HEK293 (cell line): ENCODE measurements around the gene PMS1.

ENCODE experiments used
- GLIS2 ChIP-seq: fragments of 450-650 bp; formaldehyde crosslinking; IDR thresholded peaks from 2 replicates; pipeline ENCODE4 v1.5.1; 2016; ENCODE audit warnings: missing biosample characterization, missing genetic modification characterization
- KLF7 ChIP-seq: fragments of 450-650 bp; formaldehyde crosslinking; IDR thresholded peaks from 2 replicates; pipeline ENCODE4 v1.5.1; 2016; ENCODE audit warnings: missing biosample characterization, missing genetic modification characterization, borderline replicate concordance
- ZBTB8A ChIP-seq: fragments of 450-650 bp; formaldehyde crosslinking; IDR thresholded peaks from 2 replicates; pipeline ENCODE4 v1.5.1; 2016; ENCODE audit warnings: missing biosample characterization, missing genetic modification characterization
- ZFP3 ChIP-seq: fragments of 450-650 bp; formaldehyde crosslinking; IDR thresholded peaks from 2 replicates; pipeline ENCODE4 v1.5.1; 2016; ENCODE audit warnings: low read depth, missing biosample characterization, missing genetic modification characterization
- ZNF114 ChIP-seq: fragments of 450-650 bp; formaldehyde crosslinking; IDR thresholded peaks from 2 replicates; pipeline ENCODE4 v1.5.0; 2017; ENCODE audit warnings: missing biosample characterization, missing genetic modification characterization
- ZNF174 ChIP-seq: fragments of 450-650 bp; formaldehyde crosslinking; IDR thresholded peaks from 2 replicates; pipeline ENCODE4 v1.5.0; 2017; ENCODE audit warnings: missing biosample characterization, mild to moderate bottlenecking, missing genetic modification characterization
- ZNF202 ChIP-seq: fragments of 450-650 bp; formaldehyde crosslinking; IDR thresholded peaks from 2 replicates; pipeline ENCODE4 v1.5.1; 2016; ENCODE audit warnings: missing biosample characterization, missing genetic modification characterization, borderline replicate concordance
- ZNF350 ChIP-seq: fragments of 450-650 bp; formaldehyde crosslinking; IDR thresholded peaks from 2 replicates; pipeline ENCODE4 v1.5.0; 2017; ENCODE audit warnings: missing biosample characterization, mild to moderate bottlenecking, missing genetic modification characterization
- ZNF394 ChIP-seq: fragments of 450-650 bp; formaldehyde crosslinking; IDR thresholded peaks from 2 replicates; pipeline ENCODE4 v1.5.1; 2016; ENCODE audit warnings: missing biosample characterization, missing genetic modification characterization, mild to moderate bottlenecking, moderate library complexity, borderline replicate concordance
- ZNF433 ChIP-seq: fragments of 450-650 bp; formaldehyde crosslinking; IDR thresholded peaks from 2 replicates; pipeline ENCODE4 v1.5.1; 2016; ENCODE audit warnings: missing biosample characterization, missing genetic modification characterization, low read depth
- ZNF501 ChIP-seq: fragments of 450-650 bp; formaldehyde crosslinking; IDR thresholded peaks from 2 replicates; pipeline ENCODE4 v1.5.1; 2016; ENCODE audit warnings: missing biosample characterization, missing genetic modification characterization
- ZNF529 ChIP-seq: fragments of 450-650 bp; formaldehyde crosslinking; IDR thresholded peaks from 2 replicates; pipeline ENCODE4 v1.5.1; 2017; ENCODE audit warnings: missing genetic modification characterization, missing biosample characterization; ENCODE audit not compliant: insufficient replicate concordance
- ZNF548 ChIP-seq: fragments of 450-650 bp; formaldehyde crosslinking; IDR thresholded peaks from 2 replicates; pipeline ENCODE4 v1.5.1; 2016; ENCODE audit warnings: missing biosample characterization, missing genetic modification characterization
- ZNF560 ChIP-seq: fragments of 450-650 bp; formaldehyde crosslinking; IDR thresholded peaks from 2 replicates; pipeline ENCODE4 v1.5.1; 2017; ENCODE audit warnings: missing biosample characterization, missing genetic modification characterization, borderline replicate concordance
- ZNF561 ChIP-seq: fragments of 450-650 bp; IDR thresholded peaks from 2 replicates; pipeline ENCODE4 v1.5.1; 2018; ENCODE audit warnings: missing biosample characterization, missing genetic modification characterization, borderline replicate concordance
- ZNF623 ChIP-seq: fragments of 450-650 bp; formaldehyde crosslinking; IDR thresholded peaks from 2 replicates; pipeline ENCODE4 v1.5.1; 2016; ENCODE audit warnings: missing biosample characterization, missing genetic modification characterization
- ZNF629 ChIP-seq: fragments of 450-650 bp; formaldehyde crosslinking; IDR thresholded peaks from 2 replicates; pipeline ENCODE4 v1.5.1; 2017; ENCODE audit warnings: missing biosample characterization, missing genetic modification characterization
- ZNF785 ChIP-seq: fragments of 450-650 bp; formaldehyde crosslinking; IDR thresholded peaks from 2 replicates; pipeline ENCODE4 v1.5.1; 2016; ENCODE audit warnings: missing biosample characterization, missing genetic modification characterization
- TF ChIP-seq, protein P1 (sequence below): fragments of 450-650 bp; formaldehyde crosslinking; IDR thresholded peaks from 2 replicates; pipeline ENCODE4 v1.5.1; 2016; ENCODE audit warnings: missing biosample characterization, missing genetic modification characterization
- TF ChIP-seq, protein P2 (sequence below): fragments of 450-650 bp; formaldehyde crosslinking; IDR thresholded peaks from 2 replicates; pipeline ENCODE4 v1.5.1; 2016; ENCODE audit warnings: missing biosample characterization, missing genetic modification characterization, low read depth
- TF ChIP-seq, protein P3 (sequence below): fragments of 450-650 bp; formaldehyde crosslinking; IDR thresholded peaks from 2 replicates; pipeline ENCODE4 v1.5.0; 2017; ENCODE audit warnings: missing biosample characterization, missing genetic modification characterization, borderline replicate concordance
- TF ChIP-seq, protein P4 (sequence below): fragments of 450-650 bp; formaldehyde crosslinking; IDR thresholded peaks from 2 replicates; pipeline ENCODE4 v1.5.1; 2016; ENCODE audit warnings: missing biosample characterization, missing genetic modification characterization, borderline replicate concordance

The PMS1 gene

DNA sequence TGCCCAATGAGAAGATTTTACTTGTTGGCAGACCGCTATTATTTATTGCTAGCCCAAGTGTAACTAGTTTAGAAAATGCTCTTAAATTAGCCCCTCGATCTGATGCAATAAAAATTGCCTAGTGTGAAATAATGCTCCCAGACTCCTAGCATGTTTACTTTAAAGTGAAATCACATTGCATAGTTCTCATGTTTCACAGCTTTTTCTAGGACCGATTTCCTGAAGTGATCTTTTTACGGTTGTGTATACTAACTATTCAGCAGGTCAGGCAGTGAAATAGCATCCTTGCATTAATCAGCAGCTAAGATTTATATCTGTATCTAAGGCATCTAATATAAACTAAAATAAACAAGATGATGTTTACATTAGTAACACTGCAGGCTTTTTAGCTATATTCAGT lies 52.4 kb downstream of the PMS1 start (continued):
- TF ChIP-seq, protein P1, sequence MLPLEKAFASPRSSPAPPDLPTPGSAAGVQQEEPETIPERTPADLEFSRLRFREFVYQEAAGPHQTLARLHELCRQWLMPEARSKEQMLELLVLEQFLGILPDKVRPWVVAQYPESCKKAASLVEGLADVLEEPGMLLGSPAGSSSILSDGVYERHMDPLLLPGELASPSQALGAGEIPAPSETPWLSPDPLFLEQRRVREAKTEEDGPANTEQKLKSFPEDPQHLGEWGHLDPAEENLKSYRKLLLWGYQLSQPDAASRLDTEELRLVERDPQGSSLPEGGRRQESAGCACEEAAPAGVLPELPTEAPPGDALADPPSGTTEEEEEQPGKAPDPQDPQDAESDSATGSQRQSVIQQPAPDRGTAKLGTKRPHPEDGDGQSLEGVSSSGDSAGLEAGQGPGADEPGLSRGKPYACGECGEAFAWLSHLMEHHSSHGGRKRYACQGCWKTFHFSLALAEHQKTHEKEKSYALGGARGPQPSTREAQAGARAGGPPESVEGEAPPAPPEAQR (tag by site-specific recombination) = no peak
- TF ChIP-seq ZNF394 (peak; percentile 49; the same call in 1 of the 2 replicates), ZNF548 (no peak), ZNF174 (tag by site-specific recombination) (no peak), ZNF785 (tag by site-specific recombination) (no peak), ZNF629 (tag by site-specific recombination) (peak; percentile 74), ZNF561 (peak; percentile 72), ZNF529 (tag by site-specific recombination) (no peak), ZNF623 (tag by site-specific recombination) (no peak), ZNF501 (tag by site-specific recombination) (no peak), ZBTB8A (tag by site-specific recombination) (peak; percentile 56), ZNF433 (tag by site-specific recombination) (no peak), ZFP3 (tag by site-specific recombination) (no peak), ZNF202 (tag by site-specific recombination) (no peak), ZNF114 (tag by site-specific recombination) (no peak), GLIS2 (no peak), ZNF350 (no peak), ZNF560 (no peak), KLF7 (no peak)
- TF ChIP-seq, protein P2, sequence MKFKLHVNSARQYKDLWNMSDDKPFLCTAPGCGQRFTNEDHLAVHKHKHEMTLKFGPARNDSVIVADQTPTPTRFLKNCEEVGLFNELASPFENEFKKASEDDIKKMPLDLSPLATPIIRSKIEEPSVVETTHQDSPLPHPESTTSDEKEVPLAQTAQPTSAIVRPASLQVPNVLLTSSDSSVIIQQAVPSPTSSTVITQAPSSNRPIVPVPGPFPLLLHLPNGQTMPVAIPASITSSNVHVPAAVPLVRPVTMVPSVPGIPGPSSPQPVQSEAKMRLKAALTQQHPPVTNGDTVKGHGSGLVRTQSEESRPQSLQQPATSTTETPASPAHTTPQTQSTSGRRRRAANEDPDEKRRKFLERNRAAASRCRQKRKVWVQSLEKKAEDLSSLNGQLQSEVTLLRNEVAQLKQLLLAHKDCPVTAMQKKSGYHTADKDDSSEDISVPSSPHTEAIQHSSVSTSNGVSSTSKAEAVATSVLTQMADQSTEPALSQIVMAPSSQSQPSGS (tag by site-specific recombination) = peak; percentile 62
- TF ChIP-seq, protein P3, sequence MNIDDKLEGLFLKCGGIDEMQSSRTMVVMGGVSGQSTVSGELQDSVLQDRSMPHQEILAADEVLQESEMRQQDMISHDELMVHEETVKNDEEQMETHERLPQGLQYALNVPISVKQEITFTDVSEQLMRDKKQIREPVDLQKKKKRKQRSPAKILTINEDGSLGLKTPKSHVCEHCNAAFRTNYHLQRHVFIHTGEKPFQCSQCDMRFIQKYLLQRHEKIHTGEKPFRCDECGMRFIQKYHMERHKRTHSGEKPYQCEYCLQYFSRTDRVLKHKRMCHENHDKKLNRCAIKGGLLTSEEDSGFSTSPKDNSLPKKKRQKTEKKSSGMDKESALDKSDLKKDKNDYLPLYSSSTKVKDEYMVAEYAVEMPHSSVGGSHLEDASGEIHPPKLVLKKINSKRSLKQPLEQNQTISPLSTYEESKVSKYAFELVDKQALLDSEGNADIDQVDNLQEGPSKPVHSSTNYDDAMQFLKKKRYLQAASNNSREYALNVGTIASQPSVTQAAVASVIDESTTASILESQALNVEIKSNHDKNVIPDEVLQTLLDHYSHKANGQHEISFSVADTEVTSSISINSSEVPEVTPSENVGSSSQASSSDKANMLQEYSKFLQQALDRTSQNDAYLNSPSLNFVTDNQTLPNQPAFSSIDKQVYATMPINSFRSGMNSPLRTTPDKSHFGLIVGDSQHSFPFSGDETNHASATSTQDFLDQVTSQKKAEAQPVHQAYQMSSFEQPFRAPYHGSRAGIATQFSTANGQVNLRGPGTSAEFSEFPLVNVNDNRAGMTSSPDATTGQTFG (tag by site-specific recombination) = no peak
- TF ChIP-seq, protein P4, sequence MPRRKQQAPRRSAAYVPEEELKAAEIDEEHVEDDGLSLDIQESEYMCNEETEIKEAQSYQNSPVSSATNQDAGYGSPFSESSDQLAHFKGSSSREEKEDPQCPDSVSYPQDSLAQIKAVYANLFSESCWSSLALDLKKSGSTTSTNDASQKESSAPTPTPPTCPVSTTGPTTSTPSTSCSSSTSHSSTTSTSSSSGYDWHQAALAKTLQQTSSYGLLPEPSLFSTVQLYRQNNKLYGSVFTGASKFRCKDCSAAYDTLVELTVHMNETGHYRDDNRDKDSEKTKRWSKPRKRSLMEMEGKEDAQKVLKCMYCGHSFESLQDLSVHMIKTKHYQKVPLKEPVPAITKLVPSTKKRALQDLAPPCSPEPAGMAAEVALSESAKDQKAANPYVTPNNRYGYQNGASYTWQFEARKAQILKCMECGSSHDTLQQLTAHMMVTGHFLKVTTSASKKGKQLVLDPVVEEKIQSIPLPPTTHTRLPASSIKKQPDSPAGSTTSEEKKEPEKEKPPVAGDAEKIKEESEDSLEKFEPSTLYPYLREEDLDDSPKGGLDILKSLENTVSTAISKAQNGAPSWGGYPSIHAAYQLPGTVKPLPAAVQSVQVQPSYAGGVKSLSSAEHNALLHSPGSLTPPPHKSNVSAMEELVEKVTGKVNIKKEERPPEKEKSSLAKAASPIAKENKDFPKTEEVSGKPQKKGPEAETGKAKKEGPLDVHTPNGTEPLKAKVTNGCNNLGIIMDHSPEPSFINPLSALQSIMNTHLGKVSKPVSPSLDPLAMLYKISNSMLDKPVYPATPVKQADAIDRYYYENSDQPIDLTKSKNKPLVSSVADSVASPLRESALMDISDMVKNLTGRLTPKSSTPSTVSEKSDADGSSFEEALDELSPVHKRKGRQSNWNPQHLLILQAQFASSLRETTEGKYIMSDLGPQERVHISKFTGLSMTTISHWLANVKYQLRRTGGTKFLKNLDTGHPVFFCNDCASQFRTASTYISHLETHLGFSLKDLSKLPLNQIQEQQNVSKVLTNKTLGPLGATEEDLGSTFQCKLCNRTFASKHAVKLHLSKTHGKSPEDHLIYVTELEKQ (tag by site-specific recombination) = peak; percentile 73; the same call in 1 of the 2 replicates
